Trophoblast cell (in vitro differentiated cells and primary cell): Measurements from ENCODE around the gene SNX7.

ENCODE experiments used
- DNase-seq, 2 donors: peaks; one replicate each; pipeline ENCODE4 v3.0.0-alpha.2; 2016
- H2AFZ ChIP-seq: 2 replicates; pipeline ENCODE4 v1.6.1; 2013; ENCODE audit warnings: low read length, moderate library complexity, mild to moderate bottlenecking; ENCODE audit not compliant: insufficient read depth, poor library complexity
- H2AK5ac ChIP-seq: 2 replicates; pipeline ENCODE4 v1.6.1; 2013; ENCODE audit warnings: mild to moderate bottlenecking, low read length
- H2BK120ac ChIP-seq: 2 replicates; pipeline ENCODE4 v1.6.1; 2013; ENCODE audit warnings: low read length, mild to moderate bottlenecking, moderate library complexity; ENCODE audit not compliant: insufficient read depth, poor library complexity
- H2BK12ac ChIP-seq: 2 replicates; pipeline ENCODE4 v1.6.1; 2013; ENCODE audit warnings: mild to moderate bottlenecking, low read length, moderate library complexity
- H2BK5ac ChIP-seq: 2 replicates; pipeline ENCODE4 v1.6.1; 2013; ENCODE audit warnings: low read length, low read depth, moderate library complexity, mild to moderate bottlenecking; ENCODE audit not compliant: poor library complexity
- H3K14ac ChIP-seq: 2 replicates; pipeline ENCODE4 v1.6.1; 2013; ENCODE audit warnings: mild to moderate bottlenecking, low read length
- H3K18ac ChIP-seq: 2 replicates; pipeline ENCODE4 v1.6.1; 2013; ENCODE audit warnings: mild to moderate bottlenecking, low read length
- H3K23ac ChIP-seq: 2 replicates; pipeline ENCODE4 v1.6.1; 2013; ENCODE audit warnings: low read length
- H3K27ac ChIP-seq: 2 replicates; pipeline ENCODE4 v1.5.1; 2013; ENCODE audit warnings: low read depth, mild to moderate bottlenecking, inconsistent platforms, low read length, moderate library complexity
- H3K27me3 ChIP-seq: 2 replicates; pipeline ENCODE4 v1.6.1; 2013; ENCODE audit warnings: inconsistent platforms, mild to moderate bottlenecking, low read length, moderate library complexity; ENCODE audit not compliant: insufficient read depth
- H3K36me3 ChIP-seq, 2 experiments: 1 replicate in 1 of 2; 2 replicates in 1 of 2; pipeline ENCODE4 v1.6.1; 2013; ENCODE audit warnings: low read length in 2 of 2, mild to moderate bottlenecking in 2 of 2, moderate library complexity in 1 of 2; ENCODE audit not compliant: insufficient read depth in 2 of 2, control insufficient read depth in 1 of 2
- H3K4ac ChIP-seq: 2 replicates; pipeline ENCODE4 v1.6.1; 2013; ENCODE audit warnings: low read depth, mild to moderate bottlenecking, low read length, moderate library complexity
- H3K4me1 ChIP-seq, 2 experiments: 1 replicate in 1 of 2; 2 replicates in 1 of 2; pipeline ENCODE4 v1.6.1; 2013; ENCODE audit warnings: low read length in 2 of 2, mild to moderate bottlenecking in 2 of 2, moderate library complexity in 1 of 2; ENCODE audit not compliant: insufficient read depth in 2 of 2, control insufficient read depth in 1 of 2
- H3K4me2 ChIP-seq: 2 replicates; pipeline ENCODE4 v1.6.1; 2013; ENCODE audit warnings: inconsistent platforms, mild to moderate bottlenecking, low read length, moderate library complexity
- H3K4me3 ChIP-seq: 2 replicates; pipeline ENCODE4 v1.5.1; 2013; ENCODE audit warnings: mild to moderate bottlenecking, low read depth, low read length, inconsistent platforms
- H3K79me1 ChIP-seq: one replicate; pipeline ENCODE4 v1.6.1; 2013; ENCODE audit warnings: low read length
- H3K79me2 ChIP-seq: 2 replicates; pipeline ENCODE4 v1.6.1; 2013; ENCODE audit warnings: low read length, mild to moderate bottlenecking; ENCODE audit not compliant: control insufficient read depth, insufficient read depth, poor library complexity
- H3K9ac ChIP-seq: 2 replicates; pipeline ENCODE4 v1.6.1; 2013; ENCODE audit warnings: mild to moderate bottlenecking, low read length
- H3K9me3 ChIP-seq: 2 replicates; pipeline ENCODE4 v1.6.1; 2013; ENCODE audit warnings: low read depth, mild to moderate bottlenecking, control low read depth, inconsistent platforms, low read length; ENCODE audit not compliant: insufficient read depth
- H4K12ac ChIP-seq: 2 replicates; pipeline ENCODE4 v1.6.1; 2013; ENCODE audit warnings: low read depth, mild to moderate bottlenecking, low read length, moderate library complexity
- H4K8ac ChIP-seq: 2 replicates; pipeline ENCODE4 v1.6.1; 2013; ENCODE audit warnings: low read depth, mild to moderate bottlenecking, low read length, moderate library complexity
- H4K91ac ChIP-seq: one replicate; pipeline ENCODE4 v1.6.1; 2013; ENCODE audit warnings: low read depth, mild to moderate bottlenecking, low read length, moderate library complexity
- WGBS: extraction: QIAGEN DNeasy Blood & Tissue Kit; methylation state at CpG from one replicate; pipeline ENCODE4 v1.1.7; 2013; ENCODE audit warnings: missing lambda C conversion rate; ENCODE audit not compliant: insufficient read length, insufficient coverage; ENCODE audit errors: extremely low coverage; 5-methylcytosine and 5-hydroxymethylcytosine counted together

Gene SNX7

DNA sequence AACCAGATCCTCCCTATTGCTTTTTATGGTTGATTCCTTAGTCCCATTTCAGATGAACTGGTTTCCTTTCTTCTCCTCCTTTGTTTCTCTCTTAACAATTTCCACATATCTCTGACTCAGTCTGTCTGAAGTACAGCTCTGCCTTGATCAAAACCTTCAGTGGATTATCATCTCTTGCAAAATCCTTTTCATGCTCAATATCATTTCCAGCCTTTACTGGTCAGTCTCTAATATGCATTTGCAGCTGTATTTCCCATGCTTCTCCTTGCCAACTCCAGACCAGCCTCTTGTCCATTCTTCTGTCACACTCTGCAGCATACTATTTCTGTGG lies 72.2 kb downstream of the SNX7 start:
- Histone ChIP-seq H3K4ac (no peak overlapping the region), H3K79me2 (no peaks in the 10 kb centered on the region), H3K4me1 (no peaks in the 10 kb centered on the region), H2AK5ac (no peak overlapping the region), H3K23ac (no peak overlapping the region), H2BK12ac (no peak overlapping the region), H3K4me2 (no peak overlapping the region), H3K4me3 (no peak overlapping the region), H3K14ac (no peak overlapping the region), H4K91ac (no peak overlapping the region), H2AFZ (no peak overlapping the region), H2BK5ac (no peak overlapping the region), H3K27ac (no peak overlapping the region), H3K9me3 (no peaks in the 10 kb centered on the region), H4K8ac (no peak overlapping the region), H3K9ac (no peak overlapping the region), H4K12ac (no peak overlapping the region), H3K27me3 (no peaks in the 10 kb centered on the region), H3K36me3 (no peaks in the 10 kb centered on the region), H3K18ac (no peak overlapping the region), H2BK120ac (no peak overlapping the region), H3K79me1 (no peaks in the 10 kb centered on the region)
- no peak for DNase-seq

DNA sequence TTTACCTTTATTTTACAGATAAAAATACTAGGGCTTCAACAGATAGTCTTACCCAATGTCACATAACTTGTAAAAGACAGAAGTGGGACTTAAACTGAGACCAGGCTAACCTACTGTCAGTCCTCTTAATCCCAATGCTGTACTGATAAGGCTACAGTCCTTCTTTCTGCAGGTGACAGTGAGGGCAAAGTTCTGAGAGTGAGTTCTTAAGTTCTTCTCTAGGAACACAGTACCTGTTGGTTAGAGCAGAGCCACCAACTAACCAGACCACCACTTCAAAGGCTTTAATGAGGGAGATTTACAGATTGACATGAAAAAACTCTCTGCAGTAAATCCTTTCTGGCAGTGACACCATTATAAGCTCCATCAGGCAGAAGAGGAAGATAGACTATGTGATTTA lies 74.2 kb downstream of the SNX7 start:
- Histone ChIP-seq H3K4me3 (no peak overlapping the region), H3K9me3 (no peaks in the 10 kb centered on the region), H3K79me2 (no peaks in the 10 kb centered on the region), H3K27ac (no peak overlapping the region), H3K4ac (no peak overlapping the region), H4K8ac (no peak overlapping the region), H3K4me1 (no peaks in the 10 kb centered on the region), H3K9ac (no peak overlapping the region), H3K23ac (no peak overlapping the region), H3K18ac (no peak overlapping the region), H3K79me1 (no peaks in the 10 kb centered on the region), H4K12ac (no peak overlapping the region), H2BK5ac (no peak overlapping the region), H2BK120ac (no peak overlapping the region), H3K27me3 (no peaks in the 10 kb centered on the region), H2AK5ac (no peak overlapping the region), H3K36me3 (no peaks in the 10 kb centered on the region), H3K14ac (no peak overlapping the region), H4K91ac (no peak overlapping the region), H2BK12ac (no peak overlapping the region), H2AFZ (no peak overlapping the region), H3K4me2 (no peak overlapping the region)
- no peak for DNase-seq

DNA sequence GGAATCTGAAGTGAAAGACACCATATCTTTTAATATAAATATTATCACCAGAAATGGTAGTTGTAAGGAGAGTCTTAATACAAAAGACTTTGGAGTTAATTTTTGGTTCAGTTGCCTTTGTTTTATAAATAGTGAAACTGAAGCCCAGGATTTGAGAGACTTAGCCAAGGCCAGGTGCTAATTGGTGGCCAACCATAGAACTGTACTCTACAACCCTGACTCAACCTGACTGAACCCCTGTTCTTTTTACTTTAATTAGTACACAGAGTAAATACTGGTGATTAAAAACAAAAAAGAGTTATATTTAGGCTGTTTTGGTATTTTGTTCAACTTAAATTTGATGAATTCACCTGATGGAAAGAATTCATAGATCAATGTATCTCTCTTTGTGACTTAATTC lies 76.3 kb downstream of the SNX7 start:
- Histone ChIP-seq H4K8ac (no peak overlapping the region), H3K4ac (no peak overlapping the region)

DNA sequence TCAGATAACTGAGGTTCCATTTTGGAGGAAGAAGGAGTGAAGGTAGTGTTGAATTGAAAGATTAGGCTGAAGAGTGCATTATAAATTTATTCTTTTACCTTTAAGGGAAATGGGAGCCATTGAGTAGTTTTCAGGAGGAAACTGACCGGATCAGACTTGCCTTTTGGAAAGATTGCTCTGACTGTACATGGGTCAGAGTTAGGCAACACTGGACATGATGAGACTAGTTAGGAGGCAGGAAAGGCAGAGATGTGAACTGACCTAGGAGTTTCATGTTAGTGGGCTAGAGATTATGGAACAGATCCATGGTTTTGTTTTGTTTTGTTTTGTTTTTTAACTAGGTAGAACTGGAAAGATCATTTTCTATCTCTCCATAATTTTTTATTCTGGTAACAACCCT lies 78.2 kb downstream of the SNX7 start:
- no peak for DNase-seq
- no CpG with 5 or more reads among the region's 1 CpG for WGBS
- no peaks in the 10 kb centered on the region for H3K79me2 ChIP-seq

More for the DNA sequence above, 76.3 kb downstream of the SNX7 start:
- Histone ChIP-seq H2BK120ac (no peak overlapping the region), H3K36me3 (no peaks in the 10 kb centered on the region), H3K23ac (no peak overlapping the region), H3K4me2 (no peak overlapping the region), H3K9ac (no peak overlapping the region), H2AK5ac (no peak overlapping the region), H2BK5ac (no peak overlapping the region), H4K91ac (no peak overlapping the region), H3K14ac (no peak overlapping the region), H3K18ac (no peak overlapping the region), H3K4me1 (no peaks in the 10 kb centered on the region), H3K4me3 (no peak overlapping the region), H4K12ac (no peak overlapping the region), H3K27me3 (no peaks in the 10 kb centered on the region), H3K79me2 (no peaks in the 10 kb centered on the region), H2AFZ (no peak overlapping the region), H3K27ac (no peak overlapping the region), H3K79me1 (no peaks in the 10 kb centered on the region), H2BK12ac (no peak overlapping the region), H3K9me3 (no peaks in the 10 kb centered on the region)
- no peak for DNase-seq

DNA sequence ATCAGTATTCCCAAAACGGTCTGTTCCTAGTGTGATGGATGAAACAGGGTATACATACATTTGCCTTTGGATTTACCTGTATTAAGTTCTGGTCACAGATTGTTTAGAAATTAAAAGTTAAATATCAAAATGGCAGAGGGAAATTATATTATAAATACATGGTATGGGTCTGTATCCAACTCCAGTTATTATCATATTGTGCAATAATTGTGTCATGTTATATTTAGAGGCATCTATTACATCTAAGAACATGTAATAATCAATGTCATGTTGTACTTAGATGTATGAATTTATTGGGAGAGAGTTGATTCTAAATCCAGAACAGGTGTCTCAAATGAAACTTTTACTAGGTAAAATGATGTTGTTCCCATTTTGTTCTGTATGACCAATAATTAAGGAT lies 79.6 kb downstream of the SNX7 start:
- no CpG with 5 or more reads among the region's 1 CpG for WGBS
- Histone ChIP-seq H3K23ac (no peak overlapping the region), H2BK12ac (no peak overlapping the region), H3K18ac (no peak overlapping the region), H3K9me3 (no peaks in the 10 kb centered on the region), H3K27ac (no peak overlapping the region), H3K4me1 (no peaks in the 10 kb centered on the region), H2BK5ac (no peak overlapping the region), H3K79me1 (no peaks in the 10 kb centered on the region), H2AK5ac (no peak overlapping the region), H3K79me2 (no peaks in the 10 kb centered on the region), H3K4me2 (no peak overlapping the region), H2BK120ac (no peak overlapping the region), H3K9ac (no peak overlapping the region), H4K91ac (no peak overlapping the region), H3K14ac (no peak overlapping the region), H3K27me3 (no peaks in the 10 kb centered on the region), H3K4ac (no peak overlapping the region), H3K4me3 (no peak overlapping the region), H4K12ac (no peak overlapping the region), H4K8ac (no peak overlapping the region), H3K36me3 (no peaks in the 10 kb centered on the region), H2AFZ (no peak overlapping the region)
- DNase-seq: no peak

More for the DNA sequence above, 78.2 kb downstream of the SNX7 start:
- Histone ChIP-seq H3K27ac (no peak overlapping the region), H2BK5ac (no peak overlapping the region), H3K18ac (no peak overlapping the region), H3K4me2 (no peak overlapping the region), H3K14ac (no peak overlapping the region), H3K27me3 (no peaks in the 10 kb centered on the region), H3K4ac (no peak overlapping the region), H3K4me1 (no peaks in the 10 kb centered on the region), H4K91ac (no peak overlapping the region), H3K23ac (no peak overlapping the region), H4K8ac (no peak overlapping the region), H2BK12ac (no peak overlapping the region), H3K79me1 (no peaks in the 10 kb centered on the region), H3K36me3 (no peaks in the 10 kb centered on the region), H4K12ac (no peak overlapping the region), H3K9ac (no peak overlapping the region), H3K4me3 (no peak overlapping the region), H2AFZ (no peak overlapping the region), H2AK5ac (no peak overlapping the region), H3K9me3 (no peaks in the 10 kb centered on the region), H2BK120ac (no peak overlapping the region)
